ENCODE data around the gene C10orf143.

C10orf143 gene

GRCh38 chr10:130043491-130043890 is 67.1 kb downstream of the C10orf143 start:
- H3K4me3 ChIP-seq (ENCODE audit: low read length): no peak overlapping the region
- H3K4me1 ChIP-seq (ENCODE audit: low read length): no peaks in the 10 kb centered on the region
- no peak overlapping the region for H2AFZ ChIP-seq (ENCODE audit: low read depth, low read length)
- H3K79me2 ChIP-seq (ENCODE audit: low read length): no peaks in the 10 kb centered on the region
- TF ChIP-seq CTCF (IDR thresholded peaks at IDR 0.05; ENCODE audit: low read depth, low read length) (no peak), EZH2phosphoT487 (IDR thresholded peaks at IDR 0.05; ENCODE audit: low read depth) (no peak)
- H4K20me1 ChIP-seq (ENCODE audit: insufficient read depth, low read length): no peaks in the 10 kb centered on the region
- H3K9me3 ChIP-seq (ENCODE audit: insufficient read depth, low read length): no peaks in the 10 kb centered on the region
- H3K36me3 ChIP-seq (replicated peaks; ENCODE audit: low read depth, low read length): no peaks in the 10 kb centered on the region
- no peak overlapping the region for H3K9ac ChIP-seq (ENCODE audit: low read length)
- no peak overlapping the region for H3K4me2 ChIP-seq (ENCODE audit: low read length)
- H3K27ac ChIP-seq (ENCODE audit: low read length): no peak overlapping the region
- H3K27me3 ChIP-seq (ENCODE audit: low read depth, low read length): no peaks in the 10 kb centered on the region

DNA sequence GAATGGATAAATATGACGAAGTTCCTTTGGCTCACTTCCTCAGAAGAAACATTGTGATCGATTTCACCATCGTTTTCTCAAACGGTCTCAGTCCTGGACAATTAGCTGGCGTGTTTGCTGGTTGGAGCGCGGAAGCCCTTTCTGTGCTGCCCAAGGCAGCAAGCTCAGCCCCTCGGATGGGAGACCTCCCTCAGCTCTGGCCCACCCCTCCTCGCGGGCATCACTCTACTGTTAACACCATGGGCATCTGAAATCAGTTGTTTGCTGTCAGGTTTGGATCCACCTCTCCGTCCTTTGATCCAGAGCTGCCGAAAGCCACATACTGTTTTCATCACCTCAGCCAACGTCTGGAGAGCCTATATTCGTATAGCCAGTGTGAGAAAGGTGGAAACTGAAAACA is 68.2 kb downstream of the C10orf143 start:
- TF ChIP-seq EZH2phosphoT487 (IDR thresholded peaks at IDR 0.05; ENCODE audit: low read depth) (no peak), CTCF (IDR thresholded peaks at IDR 0.05; ENCODE audit: low read depth, low read length) (no peak)
- Histone ChIP-seq H3K27me3 (ENCODE audit: low read depth, low read length) (no peaks in the 10 kb centered on the region), H3K36me3 (replicated peaks; ENCODE audit: low read depth, low read length) (no peaks in the 10 kb centered on the region), H4K20me1 (ENCODE audit: insufficient read depth, low read length) (no peaks in the 10 kb centered on the region), H3K27ac (ENCODE audit: low read length) (no peak overlapping the region), H3K9ac (ENCODE audit: low read length) (no peak overlapping the region), H3K79me2 (ENCODE audit: low read length) (no peaks in the 10 kb centered on the region), H3K4me2 (ENCODE audit: low read length) (no peak overlapping the region), H2AFZ (ENCODE audit: low read depth, low read length) (no peak overlapping the region), H3K4me3 (ENCODE audit: low read length) (no peak overlapping the region), H3K4me1 (ENCODE audit: low read length) (no peaks in the 10 kb centered on the region), H3K9me3 (ENCODE audit: insufficient read depth, low read length) (no peaks in the 10 kb centered on the region)

DNA sequence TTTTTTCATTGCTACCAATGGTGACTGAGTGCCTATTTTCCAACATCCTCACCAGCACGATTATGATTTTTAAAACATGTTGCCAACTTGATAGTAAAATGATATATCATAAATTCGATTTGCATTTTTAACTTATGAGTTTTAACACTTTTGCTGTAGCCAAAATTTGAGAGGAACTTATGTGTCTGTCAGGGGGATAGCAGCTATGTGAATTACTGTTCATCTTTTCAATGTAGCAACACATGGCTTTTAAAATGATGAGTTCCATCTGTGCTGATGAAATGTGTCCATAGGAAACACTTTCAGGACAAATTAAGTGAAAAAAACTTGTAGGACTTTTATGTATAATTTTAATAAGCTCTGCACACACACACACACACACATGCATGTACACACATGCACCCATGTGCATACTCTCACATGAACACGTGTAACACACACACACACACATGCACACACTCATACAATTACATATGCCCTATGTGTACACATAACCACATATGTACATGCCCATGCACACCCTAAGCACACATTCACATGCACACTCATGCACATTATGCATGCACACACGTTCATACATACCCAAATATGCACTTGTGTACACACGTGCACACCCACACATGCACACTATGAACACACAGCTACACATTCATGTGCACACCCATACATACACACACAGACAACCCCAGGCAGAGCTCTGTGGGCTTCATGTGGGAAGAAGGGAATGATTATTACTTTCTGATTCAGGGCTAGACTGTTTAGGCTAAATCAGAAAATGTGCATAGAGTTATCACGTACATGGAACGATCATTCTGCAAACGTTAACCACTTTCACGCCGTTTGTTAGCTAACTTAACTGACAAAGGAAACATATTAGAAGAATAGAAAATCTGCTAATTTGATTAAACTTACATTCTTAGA is 68.9 kb downstream of the C10orf143 start:
- Histone ChIP-seq H2AFZ (ENCODE audit: low read depth, low read length) (no peak overlapping the region), H3K36me3 (replicated peaks; ENCODE audit: low read depth, low read length) (no peaks in the 10 kb centered on the region), H3K4me1 (ENCODE audit: low read length) (no peaks in the 10 kb centered on the region), H3K27ac (ENCODE audit: low read length) (no peak overlapping the region), H3K9me3 (ENCODE audit: insufficient read depth, low read length) (no peaks in the 10 kb centered on the region), H4K20me1 (ENCODE audit: insufficient read depth, low read length) (no peaks in the 10 kb centered on the region), H3K4me2 (ENCODE audit: low read length) (no peak overlapping the region), H3K79me2 (ENCODE audit: low read length) (no peaks in the 10 kb centered on the region), H3K27me3 (ENCODE audit: low read depth, low read length) (no peaks in the 10 kb centered on the region), H3K4me3 (ENCODE audit: low read length) (no peak overlapping the region), H3K9ac (ENCODE audit: low read length) (no peak overlapping the region)
- TF ChIP-seq CTCF (IDR thresholded peaks at IDR 0.05; ENCODE audit: low read depth, low read length): no peak

GRCh38 chr10:130040817-130041330 is 69.8 kb downstream of the C10orf143 start:
- no peaks in the 10 kb centered on the region for H3K79me2 ChIP-seq (ENCODE audit: low read length)
- H4K20me1 ChIP-seq (ENCODE audit: insufficient read depth, low read length): no peaks in the 10 kb centered on the region
- no peaks in the 10 kb centered on the region for H3K9me3 ChIP-seq (ENCODE audit: insufficient read depth, low read length)
- TF ChIP-seq EZH2phosphoT487 (IDR thresholded peaks at IDR 0.05; ENCODE audit: low read depth) (no peak), CTCF (IDR thresholded peaks at IDR 0.05; ENCODE audit: low read depth, low read length) (no peak)
- no peaks in the 10 kb centered on the region for H3K36me3 ChIP-seq (replicated peaks; ENCODE audit: low read depth, low read length)
- no peak overlapping the region for H3K4me2 ChIP-seq (ENCODE audit: low read length)
- no peak overlapping the region for H3K4me3 ChIP-seq (ENCODE audit: low read length)
- H2AFZ ChIP-seq (ENCODE audit: low read depth, low read length): no peak overlapping the region
- H3K9ac ChIP-seq (ENCODE audit: low read length): no peak overlapping the region
- no peaks in the 10 kb centered on the region for H3K4me1 ChIP-seq (ENCODE audit: low read length)
- no peak overlapping the region for H3K27ac ChIP-seq (ENCODE audit: low read length)
- H3K27me3 ChIP-seq (ENCODE audit: low read depth, low read length): no peaks in the 10 kb centered on the region
